GM12878 (cell line): ENCODE data around the gene NSL1. TPM values are rescaled to one million over a fixed set of nuclear protein-coding genes. Genes with fewer than 3 reads are reported as not detected.

Experiments
- ATAC-seq: fragments of 200-7000 bp; cut with Tn5 transposase; 3 replicates; pipeline ENCODE4 v1.9.1; 2020; ENCODE audit warnings: mild to moderate bottlenecking, moderate library complexity
- BruUV-seq: library from RNA; stranded (reverse); fragments of 400-500 nt; replicated peaks from 2 replicates; lab custom pipeline; 2021; lab: Mats Ljungman, UMichigan
- CTCF ChIA-PET: fragments of 300-600 bp; sonication (Branson Sonifier 250); formaldehyde crosslinking; extraction: SDS; loops from one replicate; lab custom pipeline; 2021; ENCODE audit warnings: inconsistent platforms; lab: Yijun Ruan, JAX
- POLR2A ChIA-PET: fragments of 350-600 bp; formaldehyde crosslinking; extraction: SDS; loops from one replicate; lab custom pipeline; 2021; ENCODE audit warnings: inconsistent platforms; lab: Charles Lee
- RAD21 ChIA-PET: fragments of 300-600 bp; sonication (Branson Sonifier 250); formaldehyde crosslinking; loops from one replicate; lab custom pipeline; 2023; ENCODE audit warnings: antibody characterized with exemption; ENCODE audit not compliant: unreplicated experiment; lab: Charles Lee
- SMC1A ChIA-PET: fragments of 300-600 bp; sonication (Branson Sonifier 250); formaldehyde crosslinking; loops from one replicate; lab custom pipeline; 2023; ENCODE audit not compliant: unreplicated experiment, uncharacterized antibody; lab: Charles Lee
- DNase-seq: peaks from one replicate; pipeline ENCODE4 v3.0.0-alpha.2; 2011; ENCODE audit warnings: low read depth, low spot score
- FAIRE-seq: peaks from 3 replicates; lab custom pipeline; 2011; peaks lifted over from hg19 to GRCh38; lab: Jason Lieb, UNC
- H2AFZ ChIP-seq: 2 replicates; pipeline ENCODE4 v1.6.0; 2011; ENCODE audit warnings: low read depth, low read length, control low read depth; ENCODE audit not compliant: control insufficient read depth
- H3K27ac ChIP-seq: 2 replicates; pipeline ENCODE4 v1.5.1; 2011; ENCODE audit warnings: control low read depth; ENCODE audit not compliant: control insufficient read depth, insufficient read depth
- H3K27me3 ChIP-seq, 2 experiments: replicated peaks in 1 of 2; 2 replicates each; pipeline versions ENCODE4 v1.6.0 to v1.6.1; 2011; ENCODE audit warnings: low read length in 1 of 2; ENCODE audit not compliant: control insufficient read depth in 2 of 2, insufficient read depth in 2 of 2
- H3K36me3 ChIP-seq, 2 experiments: 2 replicates each; pipeline ENCODE4 v1.5.1; 2011; ENCODE audit warnings: low read length in 1 of 2; ENCODE audit not compliant: control insufficient read depth in 2 of 2, insufficient read depth in 2 of 2
- H3K4me1 ChIP-seq: 2 replicates; pipeline ENCODE4 v1.6.1; 2011; ENCODE audit warnings: mild to moderate bottlenecking, low read length, moderate library complexity, mixed read lengths; ENCODE audit not compliant: control insufficient read depth, insufficient read depth
- H3K4me2 ChIP-seq: 2 replicates; pipeline ENCODE4 v1.6.0; 2011; ENCODE audit warnings: control low read depth; ENCODE audit not compliant: control insufficient read depth, insufficient read depth
- H3K4me3 ChIP-seq: fragments of 200-600 bp; sonication (generic); 2 replicates; pipeline ENCODE4 v1.5.1; 2016
- H3K79me2 ChIP-seq: 2 replicates; pipeline ENCODE4 v1.6.0; 2011; ENCODE audit warnings: low read length; ENCODE audit not compliant: control insufficient read depth, insufficient read depth
- H3K9ac ChIP-seq: 2 replicates; pipeline ENCODE4 v1.8.0; 2011; ENCODE audit warnings: low read length, control low read depth, mixed read lengths; ENCODE audit not compliant: control insufficient read depth, insufficient read depth
- H3K9me3 ChIP-seq: replicated peaks from 3 replicates; pipeline ENCODE4 v1.5.1; 2011; ENCODE audit warnings: mild to moderate bottlenecking, low read length; ENCODE audit not compliant: control insufficient read depth, insufficient read depth
- H4K20me1 ChIP-seq: 2 replicates; pipeline ENCODE4 v1.6.0; 2011; ENCODE audit not compliant: control insufficient read depth, insufficient read depth
- BHLHE40 ChIP-seq, 2 experiments: fragments of 450-650 bp in 1 of 2; IDR thresholded peaks; 2 replicates each; pipeline ENCODE4 v1.6.1; 2011 to 2017; ENCODE audit warnings: low read depth in 2 of 2, borderline replicate concordance in 1 of 2, improper control_type of control experiment in 1 of 2, low read length in 1 of 2, mild to moderate bottlenecking in 1 of 2
- RAD51 ChIP-seq: fragments of 450-650 bp; IDR thresholded peaks from 2 replicates; pipeline ENCODE4 v1.6.1; 2016; ENCODE audit warnings: moderate library complexity, mild to moderate bottlenecking, inconsistent platforms
- SRF ChIP-seq, 2 experiments: IDR thresholded peaks; 2 replicates each; pipeline ENCODE4 v1.6.1; 2011; ENCODE audit warnings: low read depth in 2 of 2, low read length in 2 of 2, mild to moderate bottlenecking in 1 of 2, moderate library complexity in 1 of 2
- WGBS: methylation state at CpG from one replicate; pipeline ENCODE4 v1.1.6; 2016; ENCODE audit warnings: low lambda C conversion rate; ENCODE audit not compliant: insufficient replicate concordance, insufficient coverage; ENCODE audit errors: missing lambda C conversion rate; 5-methylcytosine and 5-hydroxymethylcytosine counted together
- in situ Hi-C: fragments of 300-500 bp; cut with MboI; formaldehyde crosslinking; loops from 9 replicates; pipeline ENCODE4 v1.14.3; 2018; ENCODE audit warnings: mixed read lengths
- intact Hi-C: fragments of 100-400 bp; cut with micrococcal nuclease; formaldehyde crosslinking; loops from one replicate; pipeline ENCODE4 v1.14.2; 2022; ENCODE audit not compliant: unreplicated experiment
- polyA plus RNA-seq, 11 experiments: library from polyadenylated mRNA; depleted of rRNA in 4 of 11; unstranded in 6 of 11; stranded (reverse) in 5 of 11; fragments of >200 nt; fragmentation: Nextera tagmentation in 4 of 11; fragmentation: Illumina TruSeq in 1 of 11; extraction: Ambion mirVana in 4 of 11; extraction: Trizol in 1 of 11; gene quantifications; 1 replicate in 1 of 11; 2 replicates in 10 of 11; pipeline versions ENCODE4 v1.2.1 to v1.2.3, GENCODE V29; 2011 to 2016; ENCODE audit warnings: inconsistent platforms in 2 of 11, missing spikeins in 2 of 11, low read depth in 1 of 11
- total RNA-seq, 4 experiments: library from RNA; depleted of rRNA in 3 of 4; stranded (reverse); fragments of >200 nt in 3 of 4; fragmentation: Illumina TruSeq in 1 of 4; extraction: Trizol in 1 of 4; gene quantifications; 2 replicates each; pipeline versions ENCODE4 v1.2.1 to v1.2.3, GENCODE V29; 2013 to 2021
- TF ChIP-seq, protein P1 (sequence below): IDR thresholded peaks from 2 replicates; pipeline ENCODE4 v1.6.1; 2011; ENCODE audit warnings: low read depth, low read length, improper control_type of control experiment, borderline replicate concordance
- TF ChIP-seq, protein P2 (sequence below): IDR thresholded peaks from 2 replicates; pipeline ENCODE4 v1.6.1; 2011; ENCODE audit warnings: borderline replicate concordance, low read depth, mild to moderate bottlenecking, moderate library complexity, mixed read lengths, low read length; ENCODE audit not compliant: insufficient read depth; ENCODE audit errors: extremely low read length
- TF ChIP-seq, protein P3 (sequence below): IDR thresholded peaks from 2 replicates; pipeline ENCODE4 v1.6.1; 2012; ENCODE audit warnings: low read depth, low read length, improper control_type of control experiment

The NSL1 gene
- total and polyA plus RNA-seq, 10 of the 15 experiments (the other 5 are each of a cell fraction or from before 2014, with no cell fraction given) = 36.7 to 74.2 (median 46.4) TPM

DNA sequence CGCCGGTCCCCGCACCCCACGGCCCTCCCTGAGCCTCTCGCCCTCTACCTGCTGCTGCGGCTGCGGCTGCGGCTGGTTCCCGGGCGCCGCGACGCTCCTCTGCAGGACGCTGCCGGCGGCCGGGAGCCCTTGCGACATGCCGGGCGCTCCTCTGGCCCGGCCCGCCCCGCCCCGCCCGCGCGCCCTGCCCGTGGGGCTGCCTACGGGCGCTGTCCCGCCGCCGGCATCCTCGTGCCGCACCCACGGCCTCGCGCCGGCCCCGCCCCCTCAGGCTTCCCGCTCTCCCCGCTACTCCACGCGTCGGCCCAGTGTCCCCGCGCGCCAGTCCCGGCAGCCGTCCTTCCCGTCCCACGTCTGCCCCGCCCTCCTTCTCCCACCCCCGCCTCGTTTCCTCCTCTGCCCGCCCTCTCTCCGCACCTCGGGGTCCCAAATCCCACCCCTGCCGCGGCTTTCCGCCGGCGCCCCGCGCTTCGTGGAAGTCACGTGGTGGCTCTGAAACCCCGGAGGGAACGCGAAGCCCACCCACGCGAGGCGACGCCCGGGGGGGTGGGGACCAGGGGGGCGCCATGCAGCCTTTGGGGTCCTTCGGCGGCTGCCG, 91.9 kb downstream of the NSL1 start, which contains the start of gene BATF3:
Gene BATF3 (minus strand): TSS at position 216 of the 598 bp plus-strand sequence. CDS start 78 bp downstream, at position 138.
- Histone ChIP-seq H3K4me3 (peak within 1 kb of the TSS; percentile 82), H4K20me1 (no peaks in the 10 kb centered on the region), H2AFZ (peak within 1 kb of the TSS; percentile 77), H3K4me2 (peak within 1 kb of the TSS; percentile 95), H3K27ac (no peak within 1 kb of the TSS), H3K27me3 (no peaks in the 10 kb centered on the region), H3K9ac (peak within 1 kb of the TSS; percentile 57), H3K9me3 (no peaks in the 10 kb centered on the region), H3K79me2 (peaks cover 6% of the 10 kb centered on the region), H3K36me3 (peaks cover 0 to 5% of the 10 kb centered on the region in 2 experiments; a peak in 1 of 4 replicates), H3K4me1 (peaks cover 27% of the 10 kb centered on the region)
- no peak for FAIRE-seq
- ChIA-PET RAD21 (interaction anchor here (0.6 to 4.8 kb wide), 7 partner anchors 22 to 222 kb away, joined by 3 to 47 read pairs (median 13); partner anchors contain the start of genes ATF3, NSL1 and TATDN3), CTCF (interaction anchor here (1.0 to 4.7 kb wide), 10 partner anchors 16 to 295 kb away, joined by 3 to 91 read pairs (median 9); no protein-coding TSS in a partner anchor), POLR2A (interaction anchor here (0.7 to 4.7 kb wide), 2 partner anchors 21 to 92 kb away, joined by 7 to 29 read pairs; partner anchors contain the start of genes NSL1 and TATDN3), SMC1A (interaction anchor here (1.3 to 4.8 kb wide), 4 partner anchors 16 to 222 kb away, joined by 5 to 64 read pairs (median 18); no protein-coding TSS in a partner anchor)
- no peak for DNase-seq
- ATAC-seq = peak; percentile 45
- intact Hi-C loops (loop anchor here (1.0 to 5.0 kb wide), 4 partner anchors 34 to 93 kb away; no protein-coding TSS in a partner anchor), in situ Hi-C loops (no loop called here)
- BruUV-seq = no TSS peak
- WGBS = 0% methylated on average over 18 of the region's 79 CpGs
- TF ChIP-seq, protein P1, sequence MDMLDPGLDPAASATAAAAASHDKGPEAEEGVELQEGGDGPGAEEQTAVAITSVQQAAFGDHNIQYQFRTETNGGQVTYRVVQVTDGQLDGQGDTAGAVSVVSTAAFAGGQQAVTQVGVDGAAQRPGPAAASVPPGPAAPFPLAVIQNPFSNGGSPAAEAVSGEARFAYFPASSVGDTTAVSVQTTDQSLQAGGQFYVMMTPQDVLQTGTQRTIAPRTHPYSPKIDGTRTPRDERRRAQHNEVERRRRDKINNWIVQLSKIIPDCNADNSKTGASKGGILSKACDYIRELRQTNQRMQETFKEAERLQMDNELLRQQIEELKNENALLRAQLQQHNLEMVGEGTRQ = peak; percentile 4; the same call in 1 of the 2 replicates
- no peak for TF ChIP-seq SRF (IDR thresholded peaks at IDR 0.05; ENCODE audit: low read depth in 2 of 2, low read length in 2 of 2)
- TF ChIP-seq, protein P2, sequence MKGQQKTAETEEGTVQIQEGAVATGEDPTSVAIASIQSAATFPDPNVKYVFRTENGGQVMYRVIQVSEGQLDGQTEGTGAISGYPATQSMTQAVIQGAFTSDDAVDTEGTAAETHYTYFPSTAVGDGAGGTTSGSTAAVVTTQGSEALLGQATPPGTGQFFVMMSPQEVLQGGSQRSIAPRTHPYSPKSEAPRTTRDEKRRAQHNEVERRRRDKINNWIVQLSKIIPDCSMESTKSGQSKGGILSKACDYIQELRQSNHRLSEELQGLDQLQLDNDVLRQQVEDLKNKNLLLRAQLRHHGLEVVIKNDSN = peak; percentile 73
- 0 out of 4 replicates have a peak, but pooled peaks of 1 of the 2 experiments have one; percentile 45 for TF ChIP-seq BHLHE40 (IDR thresholded peaks at IDR 0.05; ENCODE audit: borderline replicate concordance in 1 of 2, low read depth in 2 of 2, low read length in 1 of 2)
- TF ChIP-seq, protein P3, sequence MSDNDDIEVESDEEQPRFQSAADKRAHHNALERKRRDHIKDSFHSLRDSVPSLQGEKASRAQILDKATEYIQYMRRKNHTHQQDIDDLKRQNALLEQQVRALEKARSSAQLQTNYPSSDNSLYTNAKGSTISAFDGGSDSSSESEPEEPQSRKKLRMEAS = 0 out of 2 replicates have a peak, but pooled peaks have one; percentile 38
- TF ChIP-seq RAD51 = peak; percentile 40; the same call in 1 of the 2 replicates
